HepG2 (cell line): ENCODE results near the gene MFSD11. TPM values are rescaled to one million over a fixed set of nuclear protein-coding genes. Genes with fewer than 3 reads are reported as not detected.
A peak's percentile ranks its signal among the peaks of the same experiment; 100 is the strongest.

Experiments
- ATAC-seq: fragments of 200-7000 bp; cut with Tn5 transposase; 3 replicates; pipeline ENCODE4 v1.9.1; 2020; ENCODE audit warnings: mild to moderate bottlenecking, moderate library complexity
- BruUV-seq: library from RNA; stranded (reverse); fragments of 400-500 nt; replicated peaks from 2 replicates; lab custom pipeline; 2021; lab: Mats Ljungman, UMichigan
- CTCF ChIA-PET: fragments of 300-600 bp; formaldehyde crosslinking; extraction: SDS; loops from one replicate; lab custom pipeline; 2021; ENCODE audit warnings: low total read pairs, inconsistent platforms, low intra/inter-chr PET ratio; lab: Yijun Ruan, JAX
- POLR2A ChIA-PET: fragments of 350-600 bp; sonication (Branson Sonifier 250); formaldehyde crosslinking; loops from one replicate; lab custom pipeline; 2020; ENCODE audit warnings: antibody characterized with exemption, inconsistent platforms; lab: Yijun Ruan, JAX
- DNase-seq: peaks from one replicate; pipeline ENCODE4 v3.0.0-alpha.2; 2015; ENCODE audit warnings: low spot score
- FAIRE-seq: peaks from 3 replicates; lab custom pipeline; 2011; peaks lifted over from hg19 to GRCh38; lab: Jason Lieb, UNC
- H2AFZ ChIP-seq: one replicate; pipeline ENCODE4 v1.6.1; 2011; ENCODE audit warnings: low read length, inconsistent platforms
- H3K27ac ChIP-seq: fragments of 300-600 bp; 3 replicates; pipeline ENCODE4 v1.8.0; 2011; ENCODE audit warnings: mixed run types, mild to moderate bottlenecking, mixed read lengths, low read length, inconsistent platforms; ENCODE audit not compliant: insufficient read depth; ENCODE audit errors: extremely low read length
- H3K27me3 ChIP-seq, 2 experiments: fragments of 200-600 bp in 1 of 2; 2 replicates in 1 of 2; 3 replicates in 1 of 2; pipeline versions ENCODE4 v1.6.0 to v1.8.0; 2011; ENCODE audit warnings: low read length in 2 of 2, mild to moderate bottlenecking in 2 of 2, moderate library complexity in 2 of 2, inconsistent platforms in 1 of 2; ENCODE audit not compliant: insufficient read depth in 2 of 2, control insufficient read depth in 1 of 2
- H3K36me3 ChIP-seq, 2 experiments: fragments of 200-600 bp in 1 of 2; replicated peaks in 1 of 2; 2 replicates in 1 of 2; 3 replicates in 1 of 2; pipeline versions ENCODE4 v1.5.1 to v1.8.0; 2011; ENCODE audit warnings: low read length in 2 of 2, inconsistent platforms in 1 of 2; ENCODE audit not compliant: insufficient read depth in 2 of 2, control insufficient read depth in 1 of 2
- H3K4me1 ChIP-seq: 2 replicates; pipeline ENCODE4 v1.5.1; 2012; ENCODE audit warnings: low read length, inconsistent platforms; ENCODE audit not compliant: insufficient read depth
- H3K4me2 ChIP-seq: 2 replicates; pipeline ENCODE4 v1.6.0; 2011; ENCODE audit warnings: low read depth, low read length, inconsistent platforms
- H3K4me3 ChIP-seq, 3 experiments: fragments of 200-600 bp in 1 of 3; sonication (generic), shearing (Covaris generic) in 1 of 3; replicated peaks in 1 of 3; 2 replicates each; pipeline ENCODE4 v1.5.1; 2011 to 2016; ENCODE audit warnings: low read length in 3 of 3, inconsistent platforms in 2 of 3, low read depth in 2 of 3, mild to moderate bottlenecking in 2 of 3, control low read depth in 1 of 3, mixed read lengths in 1 of 3; ENCODE audit not compliant: insufficient read depth in 1 of 3
- H3K79me2 ChIP-seq: one replicate; pipeline ENCODE4 v1.6.1; 2011; ENCODE audit warnings: low read length, inconsistent platforms; ENCODE audit not compliant: insufficient read depth
- H3K9ac ChIP-seq: 2 replicates; pipeline ENCODE4 v1.6.0; 2011; ENCODE audit warnings: mild to moderate bottlenecking, low read depth, low read length, inconsistent platforms; ENCODE audit not compliant: insufficient read depth
- H3K9me3 ChIP-seq: 2 replicates; pipeline ENCODE4 v1.5.1; 2012; ENCODE audit warnings: mild to moderate bottlenecking, low read length
- H4K20me1 ChIP-seq: 2 replicates; pipeline ENCODE4 v1.6.0; 2011; ENCODE audit warnings: inconsistent platforms, mild to moderate bottlenecking, low read length, moderate library complexity; ENCODE audit not compliant: insufficient read depth
- BRD4 ChIP-seq: sonication (generic); formaldehyde crosslinking; IDR thresholded peaks from 2 replicates; pipeline ENCODE4 v1.4.0; 2020; ENCODE audit warnings: missing genetic modification reagents
- CCDC6 ChIP-seq: sonication (generic); formaldehyde crosslinking; IDR thresholded peaks from 2 replicates; pipeline ENCODE4 v1.8.1; 2022; ENCODE audit warnings: mild to moderate bottlenecking, missing genetic modification reagents, moderate library complexity
- CERS6 ChIP-seq: sonication (generic); formaldehyde crosslinking; IDR thresholded peaks from 2 replicates; pipeline ENCODE4 v1.5.0; 2020; ENCODE audit warnings: missing genetic modification reagents
- CREB1 ChIP-seq, 2 experiments: fragments of 450-650 bp in 1 of 2; IDR thresholded peaks; 2 replicates each; pipeline ENCODE4 v1.6.1; 2016 to 2017; ENCODE audit warnings: control low read depth in 1 of 2, mild to moderate bottlenecking in 1 of 2, missing compliant biosample characterization in 1 of 2, missing genetic modification characterization in 1 of 2
- CREB3 ChIP-seq: sonication (generic); formaldehyde crosslinking; IDR thresholded peaks from 2 replicates; pipeline ENCODE4 v1.5.0; 2020; ENCODE audit warnings: missing genetic modification reagents
- CREM ChIP-seq, 2 experiments: sonication (generic) in 1 of 2; formaldehyde crosslinking in 1 of 2; IDR thresholded peaks; 2 replicates each; pipeline versions ENCODE4 v1.4.0 to v1.6.1; 2016 to 2020; ENCODE audit warnings: antibody characterized with exemption in 1 of 2, mild to moderate bottlenecking in 1 of 2, missing genetic modification reagents in 1 of 2
- EHMT2 ChIP-seq: fragments of 200-600 bp; sonication (generic); IDR thresholded peaks from 2 replicates; pipeline ENCODE4 v1.7.0; 2017; ENCODE audit warnings: antibody characterized with exemption, low read depth, low read length, borderline replicate concordance
- IRF1 ChIP-seq: sonication (generic); formaldehyde crosslinking; IDR thresholded peaks from 2 replicates; pipeline ENCODE4 v1.4.0; 2020; ENCODE audit warnings: low read depth, mild to moderate bottlenecking, missing genetic modification reagents
- ISX ChIP-seq: sonication (generic); formaldehyde crosslinking; conservative IDR thresholded peaks from 2 replicates; pipeline ENCODE4 v1.5.0; 2020; ENCODE audit warnings: missing genetic modification reagents
- MIXL1 ChIP-seq: IDR thresholded peaks from 2 replicates; pipeline ENCODE4 v1.6.1; 2016
- PHF20 ChIP-seq: sonication (generic); formaldehyde crosslinking; IDR thresholded peaks from 2 replicates; pipeline ENCODE4 v1.5.0; 2020; ENCODE audit warnings: mild to moderate bottlenecking, missing genetic modification reagents
- PREB ChIP-seq: sonication (generic); formaldehyde crosslinking; IDR thresholded peaks from 2 replicates; pipeline ENCODE4 v1.4.0; 2020; ENCODE audit warnings: missing genetic modification reagents
- TOE1 ChIP-seq: sonication (generic); formaldehyde crosslinking; IDR thresholded peaks from 2 replicates; pipeline ENCODE4 v1.4.0; 2020; ENCODE audit warnings: mild to moderate bottlenecking, missing genetic modification reagents
- ZNF136 ChIP-seq: sonication (generic); formaldehyde crosslinking; IDR thresholded peaks from 2 replicates; pipeline ENCODE4 v1.8.1; 2022; ENCODE audit warnings: low read depth, mild to moderate bottlenecking, moderate library complexity, missing genetic modification reagents
- ZNF143 ChIP-seq: sonication (generic); formaldehyde crosslinking; IDR thresholded peaks from 2 replicates; pipeline ENCODE4 v1.4.0; 2020; ENCODE audit warnings: missing genetic modification reagents
- ZNF570 ChIP-seq: sonication (generic); formaldehyde crosslinking; IDR thresholded peaks from 2 replicates; pipeline ENCODE4 v1.4.0; 2020; ENCODE audit warnings: mild to moderate bottlenecking, missing genetic modification reagents, borderline replicate concordance
- ZNF709 ChIP-seq: sonication (generic); formaldehyde crosslinking; IDR thresholded peaks from 2 replicates; pipeline ENCODE4 v1.5.0; 2020; ENCODE audit warnings: mild to moderate bottlenecking, missing genetic modification reagents
- ZSCAN21 ChIP-seq: sonication (generic); formaldehyde crosslinking; IDR thresholded peaks from 2 replicates; pipeline ENCODE4 v1.8.0; 2022; ENCODE audit warnings: mild to moderate bottlenecking, missing genetic modification reagents, moderate library complexity, borderline replicate concordance
- WGBS: methylation state at CpG from one replicate; pipeline ENCODE4 v1.1.6; 2017; ENCODE audit warnings: low lambda C conversion rate; 5-methylcytosine and 5-hydroxymethylcytosine counted together
- in situ Hi-C: cut with HindIII; loops from 2 replicates; pipeline ENCODE4 v1.10.0; 2017; ENCODE audit warnings: low pct_unique_long_range_greater_than_20kb; ENCODE audit not compliant: extremely low pct_ligation_motif_present
- intact Hi-C: fragments of 100-400 bp; cut with micrococcal nuclease; formaldehyde crosslinking; loops from one replicate; pipeline ENCODE4 v1.10.0; 2022; ENCODE audit not compliant: unreplicated experiment
- polyA plus RNA-seq, 8 experiments: library from polyadenylated mRNA; depleted of rRNA in 3 of 8; stranded (reverse) in 7 of 8; unstranded in 1 of 8; fragments of >200 nt; fragmentation: Illumina TruSeq in 4 of 8; extraction: Trizol in 4 of 8; gene quantifications; 2 replicates each; pipeline versions ENCODE4 v1.2.1 to v1.2.3, GENCODE V29; 2011 to 2016; ENCODE audit warnings: low read depth in 4 of 8, missing spikeins in 1 of 8, mixed read lengths in 1 of 8; ENCODE audit not compliant: insufficient read depth in 1 of 8
- total RNA-seq, 5 experiments: library from RNA; depleted of rRNA; stranded (reverse); fragments of >200 nt; fragmentation: Illumina TruSeq; extraction: Trizol; gene quantifications; 2 replicates each; pipeline ENCODE4 v1.2.3, GENCODE V29; 2016; ENCODE audit warnings: low read depth in 1 of 5

MFSD11 gene
- total and polyA plus RNA-seq, 2 of the 13 experiments (the other 11 are each of a cell fraction or from before 2014, with no cell fraction given): 26.1 to 36.3 TPM

- BruUV-seq: no TSS peak
- peaks cover 91% of the 10 kb centered on the region for H3K4me1 ChIP-seq
- H3K27ac ChIP-seq: peak overlapping the region; percentile 46
- no peaks in the 10 kb centered on the region for H3K27me3 ChIP-seq
- intact Hi-C loops: no loop called here
- peaks cover 12% of the 10 kb centered on the region for H3K79me2 ChIP-seq
- no peak overlapping the region for H3K9ac ChIP-seq
- ChIA-PET CTCF (no interaction called here), POLR2A (interaction anchor here (0.7 to 1.2 kb wide), 7 partner anchors 11 to 36 kb away, joined by 3 to 5 read pairs (median 3); partner anchors contain the start of gene MXRA7)
- H4K20me1 ChIP-seq: peaks cover 3% of the 10 kb centered on the region; the same call in 1 of the 2 replicates
- FAIRE-seq (no peak), ATAC-seq (peak; percentile 57), DNase-seq (peak; percentile 66)
- in situ Hi-C loops: no loop called here
- peak overlapping the region; percentile 24; the same call in 1 of the 2 replicates for H3K4me2 ChIP-seq
- H3K4me3 ChIP-seq: no peak overlapping the region
- no peaks in the 10 kb centered on the region for H3K36me3 ChIP-seq
- H2AFZ ChIP-seq: no peak overlapping the region
- no peaks in the 10 kb centered on the region for H3K9me3 ChIP-seq
- WGBS: 63% methylated on average over 24 of the region's 25 CpGs
- TF ChIP-seq ZSCAN21 (CRISPR knock-in tag) (peak; percentile 80; the same call in 1 of the 2 replicates), IRF1 (CRISPR knock-in tag) (no peak), PHF20 (CRISPR knock-in tag) (no peak), ZNF143 (no peak; the same call in 1 of the 2 replicates), BRD4 (CRISPR knock-in tag) (no peak), ISX (CRISPR knock-in tag) (no peak), MIXL1 (CRISPR knock-in tag) (peak; percentile 60; the same call in 1 of the 2 replicates), ZNF709 (CRISPR knock-in tag) (no peak), PREB (CRISPR knock-in tag) (no peak), CREM (IDR thresholded peaks at IDR 0.05) (no peak), CREM (CRISPR knock-in tag; IDR thresholded peaks at IDR 0.05) (no peak), TOE1 (CRISPR knock-in tag) (no peak), CREB1 (IDR thresholded peaks at IDR 0.05) (no peak), CREB1 (CRISPR knock-in tag; IDR thresholded peaks at IDR 0.05) (no peak), CCDC6 (CRISPR knock-in tag) (no peak), ZNF136 (CRISPR knock-in tag) (no peak), CREB3 (CRISPR knock-in tag) (no peak), CERS6 (CRISPR knock-in tag) (no peak), ZNF570 (CRISPR knock-in tag) (no peak), EHMT2 (no peak)
Measured at GRCh38 chr17:76696763-76697701, 40.9 kb upstream of the MFSD11 start.
